CD4-positive, alpha-beta T cell (primary cell): ENCODE data around the gene FOXO4. TPM values are rescaled to one million over a fixed set of nuclear protein-coding genes. Genes with fewer than 3 reads are reported as not detected.

Source experiments
- ATAC-seq: fragments of 200-7000 bp; cut with Tn5 transposase; one replicate; pipeline ENCODE4 v1.10.0; 2022; ENCODE audit warnings: mild to moderate bottlenecking; ENCODE audit not compliant: poor library complexity
- CTCF ChIA-PET: fragments of 350-600 bp; sonication (Branson Sonifier 250); formaldehyde crosslinking; loops from one replicate; lab custom pipeline; 2021; ENCODE audit warnings: antibody characterized with exemption, inconsistent platforms; lab: Charles Lee
- POLR2A ChIA-PET: fragments of 350-600 bp; sonication (Branson Sonifier 250); formaldehyde crosslinking; loops from one replicate; lab custom pipeline; 2021; ENCODE audit warnings: antibody characterized with exemption, inconsistent platforms; lab: Charles Lee
- DNase-seq, 14 experiments: peaks; one replicate each; pipeline ENCODE4 v3.0.0-alpha.2; 2013 to 2020; ENCODE audit warnings: mixed read lengths in 2 of 14
- H3K27ac ChIP-seq, 2 donors: one replicate each; pipeline versions ENCODE4 v1.5.1 to v1.7.0; 2013; ENCODE audit warnings: low read length in 2 of 2, low read depth in 1 of 2, mild to moderate bottlenecking in 1 of 2
- H3K27me3 ChIP-seq, 2 experiments: 1 replicate in 1 of 2; 2 replicates in 1 of 2; pipeline versions ENCODE4 v1.6.1 to v1.7.0; 2013; ENCODE audit warnings: low read length in 2 of 2, control low read depth in 1 of 2, mild to moderate bottlenecking in 1 of 2, moderate library complexity in 1 of 2; ENCODE audit not compliant: insufficient read depth in 2 of 2, control insufficient read depth in 1 of 2
- H3K36me3 ChIP-seq: one replicate; pipeline ENCODE4 v1.6.1; 2013; ENCODE audit warnings: low read length, control low read depth; ENCODE audit not compliant: insufficient read depth
- H3K4me1 ChIP-seq: one replicate; pipeline ENCODE4 v1.6.1; 2013; ENCODE audit warnings: low read length, control low read depth; ENCODE audit not compliant: insufficient read depth
- H3K4me3 ChIP-seq: one replicate; pipeline ENCODE4 v1.5.1; 2013; ENCODE audit warnings: mild to moderate bottlenecking, low read length, moderate library complexity
- H3K9me3 ChIP-seq, 2 experiments: 1 replicate in 1 of 2; 2 replicates in 1 of 2; pipeline versions ENCODE4 v1.6.1 to v1.7.0; 2013; ENCODE audit warnings: low read length in 2 of 2, mild to moderate bottlenecking in 2 of 2, control low read depth in 1 of 2, moderate library complexity in 1 of 2; ENCODE audit not compliant: control insufficient read depth in 1 of 2, insufficient read depth in 1 of 2
- H3K27ac Mint-ChIP-seq: one replicate; pipeline ENCODE4 v1.8.0; 2020; ENCODE audit warnings: mixed read lengths
- H3K27me3 Mint-ChIP-seq: one replicate; pipeline ENCODE4 v1.8.0; 2021; ENCODE audit warnings: mixed read lengths
- H3K36me3 Mint-ChIP-seq: one replicate; pipeline ENCODE4 v1.8.0; 2021; ENCODE audit warnings: low read depth, mixed read lengths
- H3K4me1 Mint-ChIP-seq: one replicate; pipeline ENCODE4 v1.8.0; 2021; ENCODE audit warnings: low read depth, mixed read lengths
- H3K4me3 Mint-ChIP-seq: one replicate; pipeline ENCODE4 v1.8.0; 2020; ENCODE audit warnings: mild to moderate bottlenecking, mixed read lengths
- H3K9me3 Mint-ChIP-seq: one replicate; pipeline ENCODE4 v1.8.0; 2020; ENCODE audit warnings: mixed read lengths
- intact Hi-C, 2 experiments: fragments of 100-400 bp; cut with DNase I in 1 of 2; cut with micrococcal nuclease in 1 of 2; formaldehyde crosslinking; loops; one replicate each; pipeline versions ENCODE4 v1.15.1 to v1.9.0; 2023 to 2025; cut with DNase I, micrococcal nuclease
- total RNA-seq, 174 experiments: library from RNA in 2 of 174; stranded (reverse) in 2 of 174; gene quantifications; one replicate each; pipeline ENCODE4 v1.2.3 and lab custom pipeline; 2021 to 2026
- TF ChIP-seq, protein P1 (sequence below): fragments of 200-600 bp; IDR thresholded peaks from one replicate; pipeline ENCODE4 v1.8.0; 2022; ENCODE audit warnings: antibody characterized with exemption, mild to moderate bottlenecking

FOXO4 gene
- total RNA-seq, 2 experiments from 2014 or later, result 20.9 to 23.8 TPM

DNA sequence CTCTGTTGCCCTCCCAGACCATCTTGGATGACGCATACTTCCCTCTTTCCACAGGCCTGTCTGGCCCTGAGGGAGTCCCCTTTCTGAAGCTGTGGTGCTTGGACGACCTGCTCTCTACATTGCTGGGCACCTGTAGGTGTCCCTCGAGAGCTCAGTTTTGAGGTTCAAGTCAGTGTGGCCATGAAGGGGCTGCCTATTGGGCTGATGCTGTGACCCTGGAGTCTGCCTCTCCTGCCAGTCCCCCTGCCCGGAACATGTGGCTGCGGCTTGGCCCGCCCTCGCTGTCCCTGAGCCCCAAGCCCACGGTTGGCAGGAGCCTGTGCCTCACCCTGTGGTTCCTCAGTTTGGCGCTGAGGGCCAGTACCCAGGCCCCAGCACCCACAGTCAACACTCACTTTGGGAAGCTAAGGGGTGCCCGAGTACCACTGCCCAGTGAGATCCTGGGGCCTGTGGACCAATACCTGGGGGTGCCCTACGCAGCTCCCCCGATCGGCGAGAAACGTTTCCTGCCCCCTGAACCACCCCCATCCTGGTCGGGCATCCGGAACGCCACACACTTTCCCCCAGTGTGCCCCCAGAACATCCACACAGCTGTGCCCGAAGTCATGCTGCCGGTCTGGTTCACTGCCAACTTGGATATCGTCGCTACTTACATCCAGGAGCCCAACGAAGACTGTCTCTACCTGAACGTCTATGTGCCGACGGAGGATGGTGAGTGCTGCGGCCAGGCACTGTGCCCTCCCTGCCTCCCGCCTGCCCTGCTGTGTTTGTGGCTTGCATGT, 52.0 kb downstream of the FOXO4 start:
- H3K4me3 ChIP-seq, result no peak overlapping the region
- no peaks in the 10 kb centered on the region for H3K27me3 ChIP-seq
- intact Hi-C loops, result no loop called here
- Mint-ChIP-seq H3K4me1 (peaks cover 13% of the 10 kb centered on the region), H3K36me3 (peaks cover 4% of the 10 kb centered on the region), H3K4me3 (no peak overlapping the region), H3K27me3 (no peaks in the 10 kb centered on the region), H3K9me3 (no peaks in the 10 kb centered on the region), H3K27ac (no peak overlapping the region)
- no peak for ATAC-seq
- no peaks in the 10 kb centered on the region for H3K9me3 ChIP-seq
- CTCF ChIA-PET, result no interaction called here
- TF ChIP-seq, protein P1, sequence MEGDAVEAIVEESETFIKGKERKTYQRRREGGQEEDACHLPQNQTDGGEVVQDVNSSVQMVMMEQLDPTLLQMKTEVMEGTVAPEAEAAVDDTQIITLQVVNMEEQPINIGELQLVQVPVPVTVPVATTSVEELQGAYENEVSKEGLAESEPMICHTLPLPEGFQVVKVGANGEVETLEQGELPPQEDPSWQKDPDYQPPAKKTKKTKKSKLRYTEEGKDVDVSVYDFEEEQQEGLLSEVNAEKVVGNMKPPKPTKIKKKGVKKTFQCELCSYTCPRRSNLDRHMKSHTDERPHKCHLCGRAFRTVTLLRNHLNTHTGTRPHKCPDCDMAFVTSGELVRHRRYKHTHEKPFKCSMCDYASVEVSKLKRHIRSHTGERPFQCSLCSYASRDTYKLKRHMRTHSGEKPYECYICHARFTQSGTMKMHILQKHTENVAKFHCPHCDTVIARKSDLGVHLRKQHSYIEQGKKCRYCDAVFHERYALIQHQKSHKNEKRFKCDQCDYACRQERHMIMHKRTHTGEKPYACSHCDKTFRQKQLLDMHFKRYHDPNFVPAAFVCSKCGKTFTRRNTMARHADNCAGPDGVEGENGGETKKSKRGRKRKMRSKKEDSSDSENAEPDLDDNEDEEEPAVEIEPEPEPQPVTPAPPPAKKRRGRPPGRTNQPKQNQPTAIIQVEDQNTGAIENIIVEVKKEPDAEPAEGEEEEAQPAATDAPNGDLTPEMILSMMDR, result no peak
- no peak overlapping the region for H3K27ac ChIP-seq
- H3K4me1 ChIP-seq, result peaks cover 10% of the 10 kb centered on the region
- POLR2A ChIA-PET, result interaction anchor here (0.8 kb wide), 1 partner anchor 11 kb away, joined by 3 read pairs; no protein-coding TSS in a partner anchor
- DNase-seq, result no peak
- H3K36me3 ChIP-seq, result no peaks in the 10 kb centered on the region

DNA sequence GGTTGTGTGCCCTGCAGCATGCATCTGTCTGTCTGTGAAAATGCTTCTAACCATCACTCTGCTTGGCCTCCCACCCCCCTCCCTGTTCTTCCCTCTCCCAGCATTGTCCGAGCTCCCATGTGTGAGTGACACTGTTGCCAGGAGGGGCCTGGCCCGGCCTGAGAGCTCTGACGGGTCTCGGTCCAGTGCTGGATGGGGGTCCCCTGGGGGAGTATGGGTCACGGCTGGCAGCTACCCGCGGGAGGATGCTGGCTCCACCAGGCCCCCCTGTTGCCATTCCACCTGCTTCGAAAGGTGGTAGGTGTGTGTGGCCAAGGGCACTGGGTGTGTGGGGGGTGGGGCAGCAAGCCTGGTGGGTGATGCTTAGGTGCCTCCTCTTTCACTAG, 52.6 kb downstream of the FOXO4 start:
- Mint-ChIP-seq H3K4me3 (no peak overlapping the region), H3K27me3 (no peaks in the 10 kb centered on the region), H3K36me3 (peaks cover 4% of the 10 kb centered on the region), H3K9me3 (no peaks in the 10 kb centered on the region), H3K27ac (no peak overlapping the region), H3K4me1 (peaks cover 13% of the 10 kb centered on the region)
- DNase-seq, result no peak
- no peak for ATAC-seq
- Histone ChIP-seq H3K4me3 (no peak overlapping the region), H3K27ac (no peak overlapping the region), H3K9me3 (no peaks in the 10 kb centered on the region), H3K4me1 (peaks cover 10% of the 10 kb centered on the region), H3K36me3 (no peaks in the 10 kb centered on the region), H3K27me3 (no peaks in the 10 kb centered on the region)
- TF ChIP-seq, protein P1, result no peak
- ChIA-PET CTCF (no interaction called here), POLR2A (interaction anchor here (0.8 kb wide), 1 partner anchor 10 kb away, joined by 3 read pairs; no protein-coding TSS in a partner anchor)
- intact Hi-C loops, result no loop called here

DNA sequence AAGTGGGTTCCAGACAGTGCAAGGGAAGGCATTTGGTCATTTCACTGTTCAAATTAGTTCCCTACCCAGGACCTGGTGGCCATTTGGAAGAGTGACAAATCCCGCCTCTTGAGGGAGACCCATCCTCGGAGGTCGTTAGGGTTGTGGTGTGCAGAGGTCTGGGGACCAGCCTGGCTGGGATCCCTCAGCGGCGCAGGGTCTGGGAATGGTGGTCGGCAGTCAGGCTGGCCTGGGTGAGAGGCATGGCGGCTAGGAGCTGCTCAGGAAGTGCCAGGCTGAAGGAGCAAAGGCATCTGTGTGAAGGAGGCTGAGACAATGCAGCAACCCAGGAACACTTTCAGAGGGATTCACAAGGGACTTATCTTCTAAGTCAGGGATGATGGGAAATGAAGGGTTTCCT, 55.7 kb downstream of the FOXO4 start:
- ATAC-seq (no peak), DNase-seq (no peak)
- H3K4me3 ChIP-seq, result no peak overlapping the region
- H3K36me3 ChIP-seq, result peaks cover 2% of the 10 kb centered on the region
- H3K27me3 Mint-ChIP-seq, result no peaks in the 10 kb centered on the region
- TF ChIP-seq, protein P1, result no peak
- peaks cover 4% of the 10 kb centered on the region for H3K4me1 Mint-ChIP-seq
- no peaks in the 10 kb centered on the region for H3K9me3 ChIP-seq
- ChIA-PET CTCF (no interaction called here), POLR2A (no interaction called here)
- no peak overlapping the region for H3K27ac ChIP-seq
- H3K4me3 Mint-ChIP-seq, result no peak overlapping the region
- peaks cover under 1% of the 10 kb centered on the region for H3K4me1 ChIP-seq
- H3K27me3 ChIP-seq, result no peaks in the 10 kb centered on the region
- peaks cover 9% of the 10 kb centered on the region for H3K36me3 Mint-ChIP-seq
- H3K9me3 Mint-ChIP-seq, result no peaks in the 10 kb centered on the region
- intact Hi-C loops, result no loop called here
- H3K27ac Mint-ChIP-seq, result no peak overlapping the region

Other genes starting within 250 kb of the FOXO4 start
- gene TEX11, start 187.1 kb upstream of the FOXO4 start, total RNA-seq, result not detected
- not detected for gene SLC7A3, start 164.8 kb upstream of the FOXO4 start, total RNA-seq
- gene SNX12, start 27.5 kb upstream of the FOXO4 start, total RNA-seq, result 10 to 100 TPM; 20.5 to 22.4 TPM
- gene CXorf65, start 10.9 kb downstream of the FOXO4 start, total RNA-seq, result 10 to 100 TPM; 71.9 to 82.3 TPM
- 100 to 1,000 TPM; 213 to 225 TPM for gene IL2RG, start 15.7 kb downstream of the FOXO4 start, total RNA-seq
- gene MED12, start 22.7 kb downstream of the FOXO4 start, total RNA-seq, result 10 to 100 TPM; 44.5 to 55.3 TPM
- gene NLGN3, start 49.0 kb downstream of the FOXO4 start, total RNA-seq, result 1 to 10 TPM; 3.4 to 4.3 TPM
- not detected for gene GJB1, start 127.4 kb downstream of the FOXO4 start, total RNA-seq
- gene ZMYM3, start 158.3 kb downstream of the FOXO4 start, total RNA-seq, result 10 to 100 TPM; 16.7 to 17.6 TPM
- 100 to 1,000 TPM; 440 to 472 TPM for gene NONO, start 187.8 kb downstream of the FOXO4 start, total RNA-seq
- 1 to 10 TPM; 2.9 to 3.4 TPM for gene ITGB1BP2, start 205.9 kb downstream of the FOXO4 start, total RNA-seq